K562 (cell line): ENCODE results near the gene ATG4D. TPM values are rescaled to one million over a fixed set of nuclear protein-coding genes. Genes with fewer than 3 reads are reported as not detected.

Experiments used
- KLF1 ChIP-seq: fragments of 450-650 bp; IDR thresholded peaks from 2 replicates; pipeline ENCODE4 v1.6.1; 2016; ENCODE audit warnings: missing genetic modification characterization, missing compliant biosample characterization
- MYC ChIP-seq, 2 experiments: fragments of 250-450 bp in 1 of 2; sonication (Bioruptor Pico) in 1 of 2; IDR thresholded peaks; 2 replicates each; pipeline versions ENCODE4 v1.5.1 to v1.6.1; 2012 to 2021; ENCODE audit warnings: low read depth in 2 of 2, borderline replicate concordance in 1 of 2, improper control_type of control experiment in 1 of 2, low read length in 1 of 2, mild to moderate bottlenecking in 1 of 2, moderate library complexity in 1 of 2
- SIN3A ChIP-seq, 2 experiments: fragments of 150-350 bp in 1 of 2; IDR thresholded peaks; 2 replicates each; pipeline ENCODE4 v1.6.1; 2011 to 2016; ENCODE audit warnings: borderline replicate concordance in 2 of 2, low read depth in 2 of 2, low read length in 2 of 2, mild to moderate bottlenecking in 2 of 2, moderate library complexity in 2 of 2; ENCODE audit not compliant: control insufficient read depth in 1 of 2
- STAT5B ChIP-seq: fragments of 250-450 bp; sonication (Bioruptor Pico); IDR thresholded peaks from 2 replicates; pipeline ENCODE4 v1.8.0; 2021; ENCODE audit warnings: mild to moderate bottlenecking, inconsistent platforms
- TARDBP ChIP-seq: fragments of 450-650 bp; IDR thresholded peaks from 2 replicates; pipeline ENCODE4 v1.6.1; 2016
- ZC3H8 ChIP-seq: fragments of 450-650 bp; IDR thresholded peaks from 2 replicates; pipeline ENCODE4 v1.6.1; 2017
- ZNF431 ChIP-seq: sonication (generic); formaldehyde crosslinking; IDR thresholded peaks from 2 replicates; pipeline ENCODE4 v1.8.0; 2022; ENCODE audit warnings: mild to moderate bottlenecking, missing genetic modification reagents
- polyA plus RNA-seq, 8 experiments: library from polyadenylated mRNA; depleted of rRNA in 4 of 8; stranded (reverse) in 5 of 8; unstranded in 3 of 8; fragments of >200 nt; fragmentation: Nextera tagmentation in 2 of 8; fragmentation: Illumina TruSeq in 1 of 8; extraction: Ambion mirVana in 2 of 8; extraction: Trizol in 1 of 8; gene quantifications; 2 replicates each; pipeline versions ENCODE4 v1.2.1 to v1.2.3, GENCODE V29; 2011 to 2014; ENCODE audit warnings: inconsistent platforms in 1 of 8, missing spikeins in 1 of 8
- total RNA-seq, 7 experiments: library from RNA; depleted of rRNA in 6 of 7; stranded (reverse); fragments of >200 nt in 6 of 7; fragmentation: Illumina TruSeq in 2 of 7; extraction: Trizol in 2 of 7; gene quantifications; 2 replicates each; pipeline versions ENCODE4 v1.2.1 to v1.2.3, GENCODE V29; 2011 to 2021; ENCODE audit warnings: low replicate concordance in 1 of 7
- TF ChIP-seq, protein P1 (sequence below): sonication (generic); formaldehyde crosslinking; IDR thresholded peaks from 2 replicates; pipeline ENCODE4 v1.8.0; 2022; ENCODE audit warnings: mild to moderate bottlenecking, missing genetic modification reagents
- TF ChIP-seq, protein P2 (sequence below): sonication (generic); formaldehyde crosslinking; IDR thresholded peaks from 2 replicates; pipeline ENCODE4 v1.8.1; 2023; ENCODE audit warnings: mild to moderate bottlenecking, missing genetic modification reagents
- TF ChIP-seq, protein P3 (sequence below), 2 experiments: fragments of 150-350 bp in 1 of 2; IDR thresholded peaks; 2 replicates each; pipeline ENCODE4 v1.6.1; 2012 to 2016; ENCODE audit warnings: low read depth in 2 of 2, low read length in 2 of 2, mild to moderate bottlenecking in 1 of 2, moderate library complexity in 1 of 2
- TF ChIP-seq, protein P4 (sequence below): sonication (generic); formaldehyde crosslinking; IDR thresholded peaks from 2 replicates; pipeline ENCODE4 v1.8.0; 2022; ENCODE audit warnings: missing genetic modification reagents, mild to moderate bottlenecking, moderate library complexity, borderline replicate concordance
- TF ChIP-seq, protein P5 (sequence below), 2 experiments: IDR thresholded peaks; 2 replicates each; pipeline ENCODE4 v1.6.1; 2011; ENCODE audit warnings: borderline replicate concordance in 1 of 2, control low read depth in 1 of 2, low read depth in 1 of 2, low read length in 1 of 2, mild to moderate bottlenecking in 1 of 2, mixed read lengths in 1 of 2, moderate library complexity in 1 of 2; ENCODE audit not compliant: insufficient read depth in 1 of 2, insufficient read length in 1 of 2, poor library complexity in 1 of 2, severe bottlenecking in 1 of 2; ENCODE audit errors: extremely low read depth in 1 of 2

The ATG4D gene
- total and polyA plus RNA-seq, 9 of the 15 experiments (the other 6 are each of a cell fraction or from before 2014, with no cell fraction given), result 0.51 to 66.1 (median 22.9) TPM

DNA sequence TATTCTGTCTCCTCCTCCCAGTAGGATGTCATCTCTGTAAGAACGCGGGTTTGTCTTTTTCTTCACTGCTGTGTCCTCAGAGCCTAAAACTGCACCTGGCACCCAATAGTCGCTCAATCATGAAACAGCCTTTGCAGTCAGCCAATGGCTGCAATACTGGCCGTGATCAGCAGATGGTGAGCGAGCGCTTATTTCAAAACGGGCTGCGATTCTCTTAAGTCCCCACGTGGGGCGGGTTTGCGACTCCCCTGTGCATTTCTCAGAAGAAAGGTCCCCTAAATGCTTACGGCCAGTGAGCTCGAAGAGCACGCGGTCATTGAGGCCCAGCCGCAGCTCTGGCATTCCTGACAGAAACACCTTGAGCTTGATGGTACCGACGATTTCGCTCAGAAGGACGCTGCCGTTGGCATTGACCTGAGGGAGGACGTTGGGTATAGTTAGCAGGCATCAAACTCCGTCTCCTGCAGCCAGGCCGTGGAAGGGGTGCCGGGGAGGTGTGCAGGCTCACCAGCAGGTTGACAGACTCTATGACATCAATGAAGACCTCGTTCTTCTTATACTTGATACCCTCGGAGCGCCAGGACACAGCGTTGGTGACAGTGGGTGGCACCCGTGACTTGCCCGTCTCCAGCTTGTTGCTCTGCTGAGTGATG, 37.4 kb downstream of the ATG4D start (continued):
- TF ChIP-seq ZNF431 (CRISPR knock-in tag) (no peak), MYC (IDR thresholded peaks at IDR 0.05; ENCODE audit: low read depth, low read length) (peak; percentile 87), MYC (CRISPR knock-in tag; IDR thresholded peaks at IDR 0.05; ENCODE audit: borderline replicate concordance, low read depth) (0 out of 2 replicates have a peak, but pooled peaks have one; percentile 13), SIN3A (IDR thresholded peaks at IDR 0.05; ENCODE audit: borderline replicate concordance in 2 of 2, control insufficient read depth in 1 of 2, low read depth in 2 of 2, low read length in 2 of 2) (no peak), ZC3H8 (no peak), STAT5B (CRISPR knock-in tag) (no peak), KLF1 (tag) (no peak), TARDBP (no peak)
- TF ChIP-seq, protein P1, sequence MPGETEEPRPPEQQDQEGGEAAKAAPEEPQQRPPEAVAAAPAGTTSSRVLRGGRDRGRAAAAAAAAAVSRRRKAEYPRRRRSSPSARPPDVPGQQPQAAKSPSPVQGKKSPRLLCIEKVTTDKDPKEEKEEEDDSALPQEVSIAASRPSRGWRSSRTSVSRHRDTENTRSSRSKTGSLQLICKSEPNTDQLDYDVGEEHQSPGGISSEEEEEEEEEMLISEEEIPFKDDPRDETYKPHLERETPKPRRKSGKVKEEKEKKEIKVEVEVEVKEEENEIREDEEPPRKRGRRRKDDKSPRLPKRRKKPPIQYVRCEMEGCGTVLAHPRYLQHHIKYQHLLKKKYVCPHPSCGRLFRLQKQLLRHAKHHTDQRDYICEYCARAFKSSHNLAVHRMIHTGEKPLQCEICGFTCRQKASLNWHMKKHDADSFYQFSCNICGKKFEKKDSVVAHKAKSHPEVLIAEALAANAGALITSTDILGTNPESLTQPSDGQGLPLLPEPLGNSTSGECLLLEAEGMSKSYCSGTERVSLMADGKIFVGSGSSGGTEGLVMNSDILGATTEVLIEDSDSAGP (CRISPR knock-in tag), result no peak
- TF ChIP-seq, protein P2, sequence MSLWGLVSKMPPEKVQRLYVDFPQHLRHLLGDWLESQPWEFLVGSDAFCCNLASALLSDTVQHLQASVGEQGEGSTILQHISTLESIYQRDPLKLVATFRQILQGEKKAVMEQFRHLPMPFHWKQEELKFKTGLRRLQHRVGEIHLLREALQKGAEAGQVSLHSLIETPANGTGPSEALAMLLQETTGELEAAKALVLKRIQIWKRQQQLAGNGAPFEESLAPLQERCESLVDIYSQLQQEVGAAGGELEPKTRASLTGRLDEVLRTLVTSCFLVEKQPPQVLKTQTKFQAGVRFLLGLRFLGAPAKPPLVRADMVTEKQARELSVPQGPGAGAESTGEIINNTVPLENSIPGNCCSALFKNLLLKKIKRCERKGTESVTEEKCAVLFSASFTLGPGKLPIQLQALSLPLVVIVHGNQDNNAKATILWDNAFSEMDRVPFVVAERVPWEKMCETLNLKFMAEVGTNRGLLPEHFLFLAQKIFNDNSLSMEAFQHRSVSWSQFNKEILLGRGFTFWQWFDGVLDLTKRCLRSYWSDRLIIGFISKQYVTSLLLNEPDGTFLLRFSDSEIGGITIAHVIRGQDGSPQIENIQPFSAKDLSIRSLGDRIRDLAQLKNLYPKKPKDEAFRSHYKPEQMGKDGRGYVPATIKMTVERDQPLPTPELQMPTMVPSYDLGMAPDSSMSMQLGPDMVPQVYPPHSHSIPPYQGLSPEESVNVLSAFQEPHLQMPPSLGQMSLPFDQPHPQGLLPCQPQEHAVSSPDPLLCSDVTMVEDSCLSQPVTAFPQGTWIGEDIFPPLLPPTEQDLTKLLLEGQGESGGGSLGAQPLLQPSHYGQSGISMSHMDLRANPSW (CRISPR knock-in tag), result 0 out of 2 replicates have a peak, but pooled peaks have one; percentile 47
- TF ChIP-seq, protein P3, sequence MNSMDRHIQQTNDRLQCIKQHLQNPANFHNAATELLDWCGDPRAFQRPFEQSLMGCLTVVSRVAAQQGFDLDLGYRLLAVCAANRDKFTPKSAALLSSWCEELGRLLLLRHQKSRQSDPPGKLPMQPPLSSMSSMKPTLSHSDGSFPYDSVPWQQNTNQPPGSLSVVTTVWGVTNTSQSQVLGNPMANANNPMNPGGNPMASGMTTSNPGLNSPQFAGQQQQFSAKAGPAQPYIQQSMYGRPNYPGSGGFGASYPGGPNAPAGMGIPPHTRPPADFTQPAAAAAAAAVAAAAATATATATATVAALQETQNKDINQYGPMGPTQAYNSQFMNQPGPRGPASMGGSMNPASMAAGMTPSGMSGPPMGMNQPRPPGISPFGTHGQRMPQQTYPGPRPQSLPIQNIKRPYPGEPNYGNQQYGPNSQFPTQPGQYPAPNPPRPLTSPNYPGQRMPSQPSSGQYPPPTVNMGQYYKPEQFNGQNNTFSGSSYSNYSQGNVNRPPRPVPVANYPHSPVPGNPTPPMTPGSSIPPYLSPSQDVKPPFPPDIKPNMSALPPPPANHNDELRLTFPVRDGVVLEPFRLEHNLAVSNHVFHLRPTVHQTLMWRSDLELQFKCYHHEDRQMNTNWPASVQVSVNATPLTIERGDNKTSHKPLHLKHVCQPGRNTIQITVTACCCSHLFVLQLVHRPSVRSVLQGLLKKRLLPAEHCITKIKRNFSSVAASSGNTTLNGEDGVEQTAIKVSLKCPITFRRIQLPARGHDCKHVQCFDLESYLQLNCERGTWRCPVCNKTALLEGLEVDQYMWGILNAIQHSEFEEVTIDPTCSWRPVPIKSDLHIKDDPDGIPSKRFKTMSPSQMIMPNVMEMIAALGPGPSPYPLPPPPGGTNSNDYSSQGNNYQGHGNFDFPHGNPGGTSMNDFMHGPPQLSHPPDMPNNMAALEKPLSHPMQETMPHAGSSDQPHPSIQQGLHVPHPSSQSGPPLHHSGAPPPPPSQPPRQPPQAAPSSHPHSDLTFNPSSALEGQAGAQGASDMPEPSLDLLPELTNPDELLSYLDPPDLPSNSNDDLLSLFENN (IDR thresholded peaks at IDR 0.05; ENCODE audit: low read depth in 2 of 2, low read length in 2 of 2), result 0 out of 4 replicates have a peak, but pooled peaks of 1 of the 2 experiments have one; percentile 35
- TF ChIP-seq, protein P4, sequence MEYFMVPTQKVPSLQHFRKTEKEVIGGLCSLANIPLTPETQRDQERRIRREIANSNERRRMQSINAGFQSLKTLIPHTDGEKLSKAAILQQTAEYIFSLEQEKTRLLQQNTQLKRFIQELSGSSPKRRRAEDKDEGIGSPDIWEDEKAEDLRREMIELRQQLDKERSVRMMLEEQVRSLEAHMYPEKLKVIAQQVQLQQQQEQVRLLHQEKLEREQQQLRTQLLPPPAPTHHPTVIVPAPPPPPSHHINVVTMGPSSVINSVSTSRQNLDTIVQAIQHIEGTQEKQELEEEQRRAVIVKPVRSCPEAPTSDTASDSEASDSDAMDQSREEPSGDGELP (CRISPR knock-in tag), result peak; percentile 76; the same call in 1 of the 2 replicates
- TF ChIP-seq, protein P5, sequence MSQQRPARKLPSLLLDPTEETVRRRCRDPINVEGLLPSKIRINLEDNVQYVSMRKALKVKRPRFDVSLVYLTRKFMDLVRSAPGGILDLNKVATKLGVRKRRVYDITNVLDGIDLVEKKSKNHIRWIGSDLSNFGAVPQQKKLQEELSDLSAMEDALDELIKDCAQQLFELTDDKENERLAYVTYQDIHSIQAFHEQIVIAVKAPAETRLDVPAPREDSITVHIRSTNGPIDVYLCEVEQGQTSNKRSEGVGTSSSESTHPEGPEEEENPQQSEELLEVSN (IDR thresholded peaks at IDR 0.05; ENCODE audit: borderline replicate concordance in 1 of 2, extremely low read depth in 1 of 2, insufficient read depth in 1 of 2, insufficient read length in 1 of 2, low read depth in 1 of 2, low read length in 1 of 2, poor library complexity in 1 of 2, severe bottlenecking in 1 of 2), result peak; percentile 70 to 79
